Vagina (tissue), 2 donors: ENCODE results near the gene XRCC4. TPM values are rescaled to one million over a fixed set of nuclear protein-coding genes. Genes with fewer than 3 reads are reported as not detected.
"Not testable (repeated sequence)": the region's sequence is repeated elsewhere in the genome, so short reads cannot be mapped to it uniquely, and the experiment has no call there.

Source experiments
- DNase-seq, 2 donors: peaks; one replicate each; pipeline ENCODE4 v3.0.0-alpha.2; 2017; ENCODE audit errors: extremely low spot score in 2 of 2
- H3K27ac ChIP-seq: fragments of 200-600 bp; sonication (generic); one replicate; pipeline ENCODE4 v1.5.1; 2019
- H3K27me3 ChIP-seq: fragments of 200-600 bp; sonication (generic); one replicate; pipeline ENCODE4 v1.5.1; 2019
- H3K36me3 ChIP-seq, 2 donors: fragments of 200-600 bp; sonication (generic); one replicate each; pipeline ENCODE4 v1.5.1; 2017 to 2019
- H3K4me1 ChIP-seq: fragments of 200-600 bp; sonication (generic); one replicate; pipeline ENCODE4 v1.5.1; 2019
- H3K4me3 ChIP-seq, 2 donors: fragments of 200-600 bp; sonication (generic); 1 replicate in 1 of 2; 2 replicates in 1 of 2; pipeline ENCODE4 v1.5.1; 2016 to 2019
- H3K9me3 ChIP-seq: fragments of 200-600 bp; sonication (generic); one replicate; pipeline ENCODE4 v1.5.1; 2019
- POLR2A ChIP-seq, 2 donors: fragments of 450-650 bp; IDR thresholded peaks; one replicate each; pipeline ENCODE4 v1.6.1; 2017; ENCODE audit warnings: antibody characterized with exemption in 2 of 2, mild to moderate bottlenecking in 2 of 2, moderate library complexity in 2 of 2
- POLR2AphosphoS5 ChIP-seq, 2 donors: sonication (generic); formaldehyde crosslinking; IDR thresholded peaks; one replicate each; pipeline ENCODE4 v1.9.0; 2017; ENCODE audit warnings: antibody characterized with exemption in 2 of 2, mild to moderate bottlenecking in 2 of 2, low read depth in 1 of 2; ENCODE audit not compliant: insufficient read depth in 1 of 2
- intact Hi-C: fragments of 100-400 bp; cut with DNase I; formaldehyde crosslinking; loops from one replicate; pipeline ENCODE4 v1.15.1; 2023
- total RNA-seq: library from RNA; depleted of rRNA; stranded (reverse); fragments of >200 nt; gene quantifications from one replicate; pipeline ENCODE4 v1.2.3, GENCODE V29; 2016
- TF ChIP-seq, protein P1 (sequence below), 3 experiments: fragments of 450-650 bp in 2 of 3; fragments of 200-600 bp in 1 of 3; sonication (generic) in 1 of 3; IDR thresholded peaks; one replicate each; pipeline ENCODE4 v1.5.1; 2017 to 2019; ENCODE audit warnings: antibody characterized with exemption in 3 of 3, mild to moderate bottlenecking in 2 of 3, moderate library complexity in 2 of 3

The XRCC4 gene
- total RNA-seq, 1 donor from 2014 or later = 5.4 TPM

DNA sequence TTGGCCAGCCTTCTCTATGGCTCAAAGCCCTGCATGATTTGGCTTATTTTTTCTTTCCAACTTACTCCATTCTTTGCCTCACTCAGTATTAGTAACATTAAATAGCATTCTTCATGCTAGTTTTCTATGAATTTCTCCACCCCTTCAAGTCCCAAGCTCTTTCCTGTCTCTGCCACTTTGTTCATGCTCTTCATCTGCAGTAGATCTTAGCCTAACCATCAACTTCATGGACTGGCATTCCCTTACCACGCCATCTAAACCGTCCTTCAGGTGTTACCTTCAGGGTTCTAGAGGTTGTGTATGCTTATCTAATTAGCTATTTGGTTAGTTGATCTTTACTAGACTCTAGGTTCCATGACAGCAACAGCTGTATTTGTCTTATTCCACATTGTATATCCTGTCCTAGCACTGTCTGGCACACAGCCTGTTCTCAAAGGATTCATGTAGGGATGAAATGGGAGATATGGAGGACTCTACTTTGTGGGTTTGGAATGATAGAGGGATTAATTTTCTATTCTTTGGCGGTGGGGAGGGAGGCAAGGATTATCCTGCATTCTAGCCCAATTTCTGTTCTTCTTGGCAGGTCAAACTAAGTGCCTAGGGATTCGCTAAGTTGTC, 26.5 kb upstream of the XRCC4 start:
- intact Hi-C loops = no loop called here
- Histone ChIP-seq H3K4me1 (no peaks in the 10 kb centered on the region), H3K36me3 (peaks cover 0 to 24% of the 10 kb centered on the region in 2 donors), H3K9me3 (no peaks in the 10 kb centered on the region), H3K4me3 (no peak overlapping the region), H3K27ac (no peak overlapping the region), H3K27me3 (no peaks in the 10 kb centered on the region)
- no peak for DNase-seq
- TF ChIP-seq, protein P1, sequence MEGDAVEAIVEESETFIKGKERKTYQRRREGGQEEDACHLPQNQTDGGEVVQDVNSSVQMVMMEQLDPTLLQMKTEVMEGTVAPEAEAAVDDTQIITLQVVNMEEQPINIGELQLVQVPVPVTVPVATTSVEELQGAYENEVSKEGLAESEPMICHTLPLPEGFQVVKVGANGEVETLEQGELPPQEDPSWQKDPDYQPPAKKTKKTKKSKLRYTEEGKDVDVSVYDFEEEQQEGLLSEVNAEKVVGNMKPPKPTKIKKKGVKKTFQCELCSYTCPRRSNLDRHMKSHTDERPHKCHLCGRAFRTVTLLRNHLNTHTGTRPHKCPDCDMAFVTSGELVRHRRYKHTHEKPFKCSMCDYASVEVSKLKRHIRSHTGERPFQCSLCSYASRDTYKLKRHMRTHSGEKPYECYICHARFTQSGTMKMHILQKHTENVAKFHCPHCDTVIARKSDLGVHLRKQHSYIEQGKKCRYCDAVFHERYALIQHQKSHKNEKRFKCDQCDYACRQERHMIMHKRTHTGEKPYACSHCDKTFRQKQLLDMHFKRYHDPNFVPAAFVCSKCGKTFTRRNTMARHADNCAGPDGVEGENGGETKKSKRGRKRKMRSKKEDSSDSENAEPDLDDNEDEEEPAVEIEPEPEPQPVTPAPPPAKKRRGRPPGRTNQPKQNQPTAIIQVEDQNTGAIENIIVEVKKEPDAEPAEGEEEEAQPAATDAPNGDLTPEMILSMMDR (IDR thresholded peaks at IDR 0.05) = no peak
- TF ChIP-seq POLR2AphosphoS5 (IDR thresholded peaks at IDR 0.05; ENCODE audit: insufficient read depth in 1 of 2, low read depth in 1 of 2) (no peak), POLR2A (IDR thresholded peaks at IDR 0.05) (no peak)

GRCh38 chr5:83055166-83055565, 22.2 kb upstream of the XRCC4 start:
- intact Hi-C loops = no loop called here
- Histone ChIP-seq H3K9me3 (no peaks in the 10 kb centered on the region), H3K27me3 (no peaks in the 10 kb centered on the region), H3K27ac (no peak overlapping the region), H3K4me1 (no peaks in the 10 kb centered on the region), H3K4me3 (no peak overlapping the region), H3K36me3 (peaks cover 0 to 24% of the 10 kb centered on the region in 2 donors)
- DNase-seq = no peak
- no peak for TF ChIP-seq POLR2AphosphoS5 (IDR thresholded peaks at IDR 0.05; ENCODE audit: insufficient read depth in 1 of 2, low read depth in 1 of 2)
- TF ChIP-seq, protein P1 (IDR thresholded peaks at IDR 0.05) = no peak
- TF ChIP-seq POLR2A (IDR thresholded peaks at IDR 0.05) = no peak

GRCh38 chr5:83058726-83059125, 18.6 kb upstream of the XRCC4 start:
- Histone ChIP-seq H3K27ac (no peak overlapping the region), H3K4me3 (no peak overlapping the region), H3K36me3 (peaks cover 0 to 20% of the 10 kb centered on the region in 2 donors), H3K27me3 (no peaks in the 10 kb centered on the region), H3K9me3 (no peaks in the 10 kb centered on the region), H3K4me1 (no peaks in the 10 kb centered on the region)
- intact Hi-C loops = no loop called here
- no peak for DNase-seq
- TF ChIP-seq POLR2A (IDR thresholded peaks at IDR 0.05) (no peak), POLR2AphosphoS5 (IDR thresholded peaks at IDR 0.05; ENCODE audit: insufficient read depth in 1 of 2, low read depth in 1 of 2) (no peak)
- TF ChIP-seq, protein P1 (IDR thresholded peaks at IDR 0.05) = no peak

- Histone ChIP-seq H3K27ac (no peak overlapping the region), H3K27me3 (no peaks in the 10 kb centered on the region), H3K36me3 (peaks cover 0 to 20% of the 10 kb centered on the region in 2 donors), H3K4me1 (no peaks in the 10 kb centered on the region), H3K9me3 (no peaks in the 10 kb centered on the region), H3K4me3 (no peak overlapping the region)
- no peak for DNase-seq
- intact Hi-C loops = no loop called here
- TF ChIP-seq POLR2AphosphoS5 (IDR thresholded peaks at IDR 0.05; ENCODE audit: insufficient read depth in 1 of 2, low read depth in 1 of 2) (no peak), POLR2A (IDR thresholded peaks at IDR 0.05) (no peak)
- TF ChIP-seq, protein P1 (IDR thresholded peaks at IDR 0.05) = no peak
These were observed 18.0 kb upstream of the XRCC4 start for GRCh38 chr5:83059341-83059740.

DNA sequence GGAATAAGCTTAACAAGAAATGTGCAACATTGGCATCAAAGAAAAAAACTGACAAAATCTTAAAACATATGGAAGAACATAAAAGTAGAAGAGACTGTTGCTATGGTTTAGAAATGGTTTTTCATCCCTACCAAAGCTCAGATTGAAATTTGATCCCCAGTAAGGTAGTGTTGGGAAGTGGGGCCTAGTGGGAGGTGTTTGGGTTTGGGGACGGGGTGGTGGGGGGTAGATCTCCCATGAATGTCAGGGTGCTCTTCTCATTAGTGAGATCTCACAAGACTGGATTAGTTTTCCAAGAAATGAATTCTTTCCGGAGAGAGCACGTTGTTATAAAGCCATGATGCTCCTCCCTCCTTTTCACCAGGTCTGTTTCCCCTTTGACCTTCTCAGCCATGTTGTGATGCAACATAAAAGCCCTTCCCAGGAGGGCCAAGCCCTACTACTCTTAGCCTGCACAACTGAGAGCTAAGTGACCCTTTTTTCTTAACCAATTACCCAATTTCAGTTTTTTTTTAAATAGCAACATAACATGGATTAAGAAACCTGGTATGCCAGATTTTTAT, 10.7 kb upstream of the XRCC4 start:
- DNase-seq = no peak
- no peak overlapping the region for H3K4me3 ChIP-seq
- peaks cover 24% of the 10 kb centered on the region for H3K4me1 ChIP-seq
- peaks cover 0 to 1% of the 10 kb centered on the region in 2 donors for H3K36me3 ChIP-seq
- H3K9me3 ChIP-seq = no peaks in the 10 kb centered on the region
- no peaks in the 10 kb centered on the region for H3K27me3 ChIP-seq
- no peak for TF ChIP-seq POLR2A (IDR thresholded peaks at IDR 0.05)
- no peak for TF ChIP-seq POLR2AphosphoS5 (IDR thresholded peaks at IDR 0.05; ENCODE audit: insufficient read depth in 1 of 2, low read depth in 1 of 2)
- TF ChIP-seq, protein P1 (IDR thresholded peaks at IDR 0.05) = no peak
- intact Hi-C loops = no loop called here
- H3K27ac ChIP-seq = no peak overlapping the region

DNA sequence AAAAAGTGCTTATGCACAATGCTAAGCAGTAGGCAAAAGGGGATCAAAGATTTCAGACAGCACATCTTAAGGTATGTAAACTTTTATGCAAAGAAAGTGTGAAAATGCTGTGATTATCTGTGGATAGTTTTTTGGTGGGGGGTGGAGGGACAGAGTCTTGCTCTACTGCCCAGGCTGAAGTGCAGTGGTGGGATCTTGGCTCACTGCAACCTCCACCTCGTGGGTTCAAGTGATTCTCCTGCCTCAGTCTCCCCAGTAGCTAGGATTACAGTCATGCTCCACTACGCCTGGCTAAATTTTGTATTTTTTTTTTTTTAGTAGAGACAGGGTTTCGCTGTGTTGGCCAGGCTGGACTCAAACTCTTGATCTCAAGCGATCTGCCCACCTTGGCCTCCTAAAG, 10.0 kb upstream of the XRCC4 start:
- H3K27ac ChIP-seq, H3K4me3 ChIP-seq, intact Hi-C loops, DNase-seq, H3K36me3 ChIP-seq, H3K27me3 ChIP-seq, H3K9me3 ChIP-seq: not testable (repeated sequence)
- H3K4me1 ChIP-seq = peaks cover 32% of the 10 kb centered on the region
